BLaER1 treated with 17β-estradiol and CSF1 and Interleukin-3, amounts not matched to agents 10 nM and 100 nM (cell line): ENCODE measurements around the gene C6orf132.
A peak's percentile ranks its signal among the peaks of the same experiment; 100 is the strongest.
"Not testable (repeated sequence)": the region's sequence is repeated elsewhere in the genome, so short reads cannot be mapped to it uniquely, and the experiment has no call there.

ENCODE experiments used
- H3K27ac ChIP-seq, 11 experiments: shearing (Covaris generic); formaldehyde crosslinking; 2 replicates each; pipeline ENCODE4 v1.8.1; 2022
- H3K27me3 ChIP-seq, 11 experiments: shearing (Covaris generic); formaldehyde crosslinking; 2 replicates each; pipeline ENCODE4 v1.8.1; 2022
- H3K36me3 ChIP-seq, 11 experiments: shearing (Covaris generic); formaldehyde crosslinking; 2 replicates each; pipeline ENCODE4 v1.8.1; 2022
- H3K4me1 ChIP-seq, 10 experiments: shearing (Covaris generic); formaldehyde crosslinking; 2 replicates each; pipeline ENCODE4 v1.8.1; 2022
- H3K4me2 ChIP-seq, 11 experiments: shearing (Covaris generic); formaldehyde crosslinking; 2 replicates each; pipeline ENCODE4 v1.8.1; 2022
- H3K4me3 ChIP-seq, 10 experiments: shearing (Covaris generic); formaldehyde crosslinking; 2 replicates each; pipeline ENCODE4 v1.8.1; 2022
- H3K9ac ChIP-seq, 11 experiments: shearing (Covaris generic); formaldehyde crosslinking; 2 replicates each; pipeline ENCODE4 v1.8.1; 2022
- H3K9me3 ChIP-seq, 11 experiments: shearing (Covaris generic); formaldehyde crosslinking; replicated peaks in 1 of 11; 2 replicates each; pipeline ENCODE4 v1.8.1; 2022
- H4K20me1 ChIP-seq, 11 experiments: shearing (Covaris generic); formaldehyde crosslinking; 2 replicates each; pipeline ENCODE4 v1.8.1; 2022
- Cebpa-rat ChIP-seq, 11 experiments: shearing (Covaris generic); IDR thresholded peaks; 2 replicates each; pipeline ENCODE4 v1.8.1; 2022

Gene C6orf132

GRCh38 chr6:42177514-42178364 lies 35.3 kb upstream of the C6orf132 start:
- Histone ChIP-seq H3K27ac (no peak overlapping the region), H3K4me1 (peaks cover 0 to 16% (median 4%) of the 10 kb centered on the region in 10 experiments; a peak in 8 of 20 replicates), H3K9ac (no peak overlapping the region), H3K4me2 (peak overlapping the region in 4 of 11 experiments; percentile 1 to 31 (median 20); a peak in 7 of 22 replicates), H3K9me3 (no peaks in the 10 kb centered on the region), H3K27me3 (no peaks in the 10 kb centered on the region), H3K36me3 (no peaks in the 10 kb centered on the region), H3K4me3 (no peak overlapping the region), H4K20me1 (no peaks in the 10 kb centered on the region)
- no peak for TF ChIP-seq Cebpa-rat (IDR thresholded peaks at IDR 0.05)

- no peak for TF ChIP-seq Cebpa-rat (IDR thresholded peaks at IDR 0.05)
- no peak overlapping the region for H3K4me2 ChIP-seq
- H3K36me3 ChIP-seq, result no peaks in the 10 kb centered on the region
- H3K9me3 ChIP-seq, result no peaks in the 10 kb centered on the region
- H3K27me3 ChIP-seq, result no peaks in the 10 kb centered on the region
- H3K4me1 ChIP-seq, result peaks cover 0 to 16% (median 4%) of the 10 kb centered on the region in 10 experiments; a peak in 8 of 20 replicates
- no peak overlapping the region for H3K4me3 ChIP-seq
- H4K20me1 ChIP-seq, result no peaks in the 10 kb centered on the region
- no peak overlapping the region for H3K27ac ChIP-seq
- no peak overlapping the region for H3K9ac ChIP-seq
Observed at GRCh38 chr6:42176981-42177380, 34.6 kb upstream of the C6orf132 start.

- H3K4me1 ChIP-seq, result peaks cover 0 to 16% (median 4%) of the 10 kb centered on the region in 10 experiments; a peak in 8 of 20 replicates
- no peaks in the 10 kb centered on the region for H3K27me3 ChIP-seq
- H3K9ac ChIP-seq, result no peak overlapping the region
- H4K20me1 ChIP-seq, result no peaks in the 10 kb centered on the region
- no peak overlapping the region for H3K27ac ChIP-seq
- no peaks in the 10 kb centered on the region for H3K9me3 ChIP-seq
- H3K4me2 ChIP-seq, result no peak overlapping the region
- TF ChIP-seq Cebpa-rat (IDR thresholded peaks at IDR 0.05), result no peak
- no peak overlapping the region for H3K4me3 ChIP-seq
- no peaks in the 10 kb centered on the region for H3K36me3 ChIP-seq
Observed at GRCh38 chr6:42175860-42176259, 33.4 kb upstream of the C6orf132 start.

GRCh38 chr6:42173101-42173500 lies 30.7 kb upstream of the C6orf132 start, which contains the start of gene GUCA1A:
GUCA1A (plus strand) TSS chr6:42173364; CDS start chr6:42173614, 250 bp downstream.
- Histone ChIP-seq H3K36me3 (no peaks in the 10 kb centered on the region), H3K4me1 (peaks cover 0 to 12% (median 2%) of the 10 kb centered on the region in 10 experiments; a peak in 8 of 20 replicates), H3K9ac (no peak within 1 kb of the TSS; a peak in 1 of 22 replicates), H3K27me3 (no peaks in the 10 kb centered on the region; a peak in 1 of 22 replicates), H3K9me3 (no peaks in the 10 kb centered on the region), H3K27ac (no peak within 1 kb of the TSS), H4K20me1 (no peaks in the 10 kb centered on the region), H3K4me2 (peak within 1 kb of the TSS in 1 of 11 experiments; percentile 18; a peak in 1 of 22 replicates), H3K4me3 (no peak within 1 kb of the TSS)
- no peak for TF ChIP-seq Cebpa-rat (IDR thresholded peaks at IDR 0.05)

GRCh38 chr6:42171813-42172581 lies 29.6 kb upstream of the C6orf132 start:
- H3K36me3 ChIP-seq, result no peaks in the 10 kb centered on the region
- no peaks in the 10 kb centered on the region; a peak in 1 of 22 replicates for H3K27me3 ChIP-seq
- H3K9me3 ChIP-seq, result no peaks in the 10 kb centered on the region
- H4K20me1 ChIP-seq, result no peaks in the 10 kb centered on the region
- H3K4me2 ChIP-seq, result no peak overlapping the region
- no peak overlapping the region for H3K27ac ChIP-seq
- H3K4me3 ChIP-seq, result no peak overlapping the region
- TF ChIP-seq Cebpa-rat (IDR thresholded peaks at IDR 0.05), result no peak
- no peak overlapping the region for H3K9ac ChIP-seq
- H3K4me1 ChIP-seq, result peaks cover 0 to 13% (median under 1%) of the 10 kb centered on the region in 10 experiments; a peak in 8 of 20 replicates

- not testable (repeated sequence) for H3K4me2 ChIP-seq, H3K9me3 ChIP-seq, H4K20me1 ChIP-seq, H3K9ac ChIP-seq, H3K4me3 ChIP-seq, H3K27ac ChIP-seq, H3K27me3 ChIP-seq, H3K36me3 ChIP-seq
- H3K4me1 ChIP-seq, result peaks cover 0 to 31% (median 10%) of the 10 kb centered on the region in 10 experiments; a peak in 14 of 20 replicates
Observed at GRCh38 chr6:42169780-42170179, 27.4 kb upstream of the C6orf132 start.

- Histone ChIP-seq H3K4me1 (peaks cover under 1 to 42% (median 20%) of the 10 kb centered on the region in 10 experiments; a peak in 16 of 20 replicates), H3K36me3 (no peaks in the 10 kb centered on the region), H3K9ac (no peak overlapping the region), H4K20me1 (no peaks in the 10 kb centered on the region), H3K27ac (no peak overlapping the region), H3K27me3 (no peaks in the 10 kb centered on the region; a peak in 1 of 22 replicates), H3K9me3 (no peaks in the 10 kb centered on the region), H3K4me3 (no peak overlapping the region), H3K4me2 (no peak overlapping the region)
- TF ChIP-seq Cebpa-rat (IDR thresholded peaks at IDR 0.05), result no peak
Observed at GRCh38 chr6:42168650-42169049, 26.2 kb upstream of the C6orf132 start.

GRCh38 chr6:42166444-42167141 lies 24.2 kb upstream of the C6orf132 start:
- no peaks in the 10 kb centered on the region for H3K9me3 ChIP-seq
- peak overlapping the region in 3 of 11 experiments; percentile 4 to 38 (median 11); a peak in 1 of 22 replicates for H3K9ac ChIP-seq

More at GRCh38 chr6:42166444-42167141, 24.2 kb upstream of the C6orf132 start:
- TF ChIP-seq Cebpa-rat (IDR thresholded peaks at IDR 0.05), result no peak
- H4K20me1 ChIP-seq, result no peaks in the 10 kb centered on the region
- H3K4me3 ChIP-seq, result no peak overlapping the region
- no peaks in the 10 kb centered on the region for H3K36me3 ChIP-seq
- H3K4me2 ChIP-seq, result peak overlapping the region in 4 of 11 experiments; percentile 13 to 36 (median 16); a peak in 4 of 22 replicates
- peaks cover 14 to 55% (median 38%) of the 10 kb centered on the region in 10 experiments for H3K4me1 ChIP-seq
- H3K27me3 ChIP-seq, result no peaks in the 10 kb centered on the region; a peak in 1 of 22 replicates
- no peak overlapping the region; a peak in 1 of 22 replicates for H3K27ac ChIP-seq
